Sigmoid colon (tissue), 7 donors: ENCODE data around the gene GEMIN5. TPM values are rescaled to one million over a fixed set of nuclear protein-coding genes. Genes with fewer than 3 reads are reported as not detected.

Source experiments
- DNase-seq: peaks from one replicate; pipeline ENCODE4 v3.0.0-alpha.2; 2019
- H3K27ac ChIP-seq, 4 donors: fragments of 200-600 bp; sonication (generic); one replicate each; pipeline ENCODE4 v1.5.1; 2016 to 2019; ENCODE audit warnings: mild to moderate bottlenecking in 1 of 4
- H3K27me3 ChIP-seq, 3 donors: fragments of 200-600 bp; sonication (generic); one replicate each; pipeline ENCODE4 v1.5.1; 2019; ENCODE audit warnings: mild to moderate bottlenecking in 1 of 3
- H3K36me3 ChIP-seq, 4 donors: fragments of 200-600 bp; sonication (generic); one replicate each; pipeline ENCODE4 v1.5.1; 2016 to 2019
- H3K4me1 ChIP-seq, 4 donors: fragments of 200-600 bp; sonication (generic); one replicate each; pipeline ENCODE4 v1.5.1; 2017 to 2019
- H3K4me3 ChIP-seq, 4 donors: fragments of 200-600 bp; sonication (generic); one replicate each; pipeline ENCODE4 v1.5.1; 2017 to 2019; ENCODE audit warnings: mild to moderate bottlenecking in 2 of 4, moderate library complexity in 1 of 4
- H3K9me3 ChIP-seq, 4 donors: fragments of 200-600 bp in 3 of 4; sonication (generic) in 3 of 4; one replicate each; pipeline versions ENCODE4 v1.5.1 to v1.6.1; 2013 to 2019
- CTCF ChIP-seq, 4 experiments: fragments of 450-650 bp in 3 of 4; fragments of 200-600 bp in 1 of 4; IDR thresholded peaks; one replicate each; pipeline ENCODE4 v1.5.1; 2016 to 2019; ENCODE audit warnings: antibody characterized with exemption in 4 of 4, mild to moderate bottlenecking in 3 of 4, moderate library complexity in 2 of 4
- EP300 ChIP-seq, 4 donors: sonication (generic); formaldehyde crosslinking; IDR thresholded peaks; one replicate each; pipeline ENCODE4 v1.6.1; 2017; ENCODE audit warnings: antibody characterized with exemption in 4 of 4
- POLR2A ChIP-seq, 2 donors: fragments of 450-650 bp; IDR thresholded peaks; one replicate each; pipeline ENCODE4 v1.6.1; 2016; ENCODE audit warnings: antibody characterized with exemption in 2 of 2, mild to moderate bottlenecking in 2 of 2, moderate library complexity in 2 of 2
- POLR2AphosphoS5 ChIP-seq, 4 donors: sonication (generic); formaldehyde crosslinking; IDR thresholded peaks; one replicate each; pipeline ENCODE4 v1.6.1; 2017; ENCODE audit warnings: antibody characterized with exemption in 4 of 4
- WGBS, 2 donors: extraction: QIAGEN DNeasy Blood & Tissue Kit; methylation state at CpG; one replicate each; pipeline ENCODE4 v1.1.7; 2013; 5-methylcytosine and 5-hydroxymethylcytosine counted together
- intact Hi-C: fragments of 100-400 bp; cut with DNase I; formaldehyde crosslinking; loops from one replicate; pipeline ENCODE4 v1.15.1; 2023
- polyA plus RNA-seq, 3 donors: library from polyadenylated mRNA; stranded (reverse); fragments of 200-250 nt; gene quantifications; one replicate each; pipeline ENCODE4 v1.2.3, GENCODE V29; 2013
- total RNA-seq, 4 donors: library from RNA; depleted of rRNA; stranded (reverse); fragments of >200 nt; gene quantifications; one replicate each; pipeline ENCODE4 v1.1.0, GENCODE V29; 2016
- donor health status: healthy with polysubstance abuse.
- donor health status: Bipolar disorder and iron deficiency.
- donor health status: healthy.

Gene GEMIN5
- total and polyA plus RNA-seq, 7 donors: 0.92 to 15.2 (median 12.2) TPM

GRCh38 chr5:154857530-154858296 is 80.3 kb downstream of the GEMIN5 start:
- H3K36me3 ChIP-seq: no peaks in the 10 kb centered on the region
- peak; percentile 99 for DNase-seq
- intact Hi-C loops: loop anchor here (2.0 to 10.0 kb wide), 4 partner anchors 81 to 413 kb away; partner anchors contain the start of genes GEMIN5, HAND1, LARP1 and SAP30L
- no peaks in the 10 kb centered on the region for H3K27me3 ChIP-seq
- H3K4me1 ChIP-seq: peaks cover 0 to 49% (median 45%) of the 10 kb centered on the region in 4 donors
- TF ChIP-seq POLR2A (IDR thresholded peaks at IDR 0.05): peak; percentile 63 to 68
- peak; percentile 67 to 88 (median 86) for TF ChIP-seq POLR2AphosphoS5 (IDR thresholded peaks at IDR 0.05)
- TF ChIP-seq EP300 (IDR thresholded peaks at IDR 0.05): peak in 1 of 4 donors; percentile 27
- no peak for TF ChIP-seq CTCF (IDR thresholded peaks at IDR 0.05)
- peak overlapping the region; percentile 78 to 91 (median 86) for H3K4me3 ChIP-seq
- H3K9me3 ChIP-seq: no peaks in the 10 kb centered on the region
- peak overlapping the region; percentile 96 to 99 (median 98) for H3K27ac ChIP-seq
- WGBS, 2 donors: 0 to 1% methylated on average over 59 of the region's 59 CpGs

- Histone ChIP-seq H3K27me3 (no peaks in the 10 kb centered on the region), H3K27ac (peak overlapping the region; percentile 77 to 94 (median 84)), H3K4me1 (peaks cover 0 to 45% (median 40%) of the 10 kb centered on the region in 4 donors), H3K36me3 (no peaks in the 10 kb centered on the region), H3K9me3 (no peaks in the 10 kb centered on the region), H3K4me3 (no peak overlapping the region)
- intact Hi-C loops: loop anchor here (10.0 kb wide), 1 partner anchor 407 kb away; the partner anchor contains the start of gene SAP30L
- no peak for DNase-seq
- WGBS, 2 donors: 91 to 93% methylated on average over 3 of the region's 3 CpGs
- TF ChIP-seq EP300 (IDR thresholded peaks at IDR 0.05) (no peak), POLR2AphosphoS5 (IDR thresholded peaks at IDR 0.05) (no peak), CTCF (IDR thresholded peaks at IDR 0.05) (no peak), POLR2A (IDR thresholded peaks at IDR 0.05) (no peak)
Measured at GRCh38 chr5:154851351-154851750, 86.7 kb downstream of the GEMIN5 start.

DNA sequence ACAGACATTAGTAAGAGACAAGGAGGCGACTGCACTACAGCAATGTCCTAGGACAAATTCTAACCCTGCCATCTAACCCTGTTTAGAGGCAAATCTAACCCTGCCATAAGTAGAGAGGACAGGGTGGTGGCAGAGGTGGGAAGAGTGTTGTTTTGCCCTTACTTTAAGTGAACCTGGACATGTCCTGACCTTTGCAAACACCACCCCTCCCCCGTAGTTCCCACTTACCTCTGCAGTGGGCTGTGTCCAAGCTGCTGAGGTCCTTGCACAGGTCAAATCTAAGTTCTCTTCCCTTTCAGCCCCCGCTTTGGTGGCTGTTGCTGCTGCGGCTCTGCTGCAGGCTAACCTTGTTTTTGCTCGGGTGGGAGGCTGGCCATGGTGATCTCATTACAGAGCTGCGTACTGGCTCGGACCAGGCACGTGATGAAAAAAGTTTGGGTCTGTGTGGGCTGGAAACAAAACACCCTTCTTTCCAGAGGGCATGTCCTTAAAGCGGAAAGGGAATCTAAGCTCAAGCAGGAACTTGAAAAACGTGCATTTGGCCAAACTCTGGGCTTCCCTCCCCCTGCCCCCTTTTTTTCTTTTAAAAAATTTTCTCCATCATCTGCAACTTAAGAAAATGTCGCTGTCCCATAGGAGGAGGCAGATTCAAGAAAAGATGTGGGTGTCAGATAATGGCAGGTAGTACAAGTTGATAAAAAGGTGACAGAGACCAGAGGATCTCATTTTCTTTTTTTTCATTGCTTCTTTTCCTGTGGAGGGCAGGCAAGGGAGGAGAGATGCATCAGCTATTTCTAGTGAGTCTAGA is 87.6 kb downstream of the GEMIN5 start, which contains the start of gene FAXDC2:
TSS of gene FAXDC2 (minus strand) at position 349 of the 808 bp plus-strand sequence. CDS start 12,425 bp downstream, outside the sequence.
- H3K36me3 ChIP-seq: no peaks in the 10 kb centered on the region
- H3K4me1 ChIP-seq: peaks cover 0 to 54% (median 45%) of the 10 kb centered on the region in 4 donors
- intact Hi-C loops: loop anchor here (10.0 kb wide), 1 partner anchor 406 kb away; the partner anchor contains the start of gene SAP30L
- DNase-seq: peak; percentile 93
- no peak for TF ChIP-seq CTCF (IDR thresholded peaks at IDR 0.05)
- TF ChIP-seq POLR2AphosphoS5 (IDR thresholded peaks at IDR 0.05): peak; percentile 66 to 92 (median 87)
- no peak for TF ChIP-seq EP300 (IDR thresholded peaks at IDR 0.05)
- TF ChIP-seq POLR2A (IDR thresholded peaks at IDR 0.05): peak; percentile 36 to 56
- H3K4me3 ChIP-seq: peak within 1 kb of the TSS; percentile 56 to 67 (median 60)
- H3K27me3 ChIP-seq: no peaks in the 10 kb centered on the region
- H3K9me3 ChIP-seq: no peaks in the 10 kb centered on the region
- 29 to 79% methylated on average over 11 of the region's 11 CpGs for WGBS, 2 donors
- peak within 1 kb of the TSS; percentile 77 to 94 (median 84) for H3K27ac ChIP-seq

GRCh38 chr5:154849791-154850201 is 88.2 kb downstream of the GEMIN5 start:
- H3K4me1 ChIP-seq: peaks cover 0 to 61% (median 52%) of the 10 kb centered on the region in 4 donors
- H3K36me3 ChIP-seq: peaks cover 0 to 5% (median 0%) of the 10 kb centered on the region in 4 donors
- H3K9me3 ChIP-seq: no peaks in the 10 kb centered on the region
- H3K4me3 ChIP-seq: peak overlapping the region; percentile 56 to 67 (median 60)
- no peaks in the 10 kb centered on the region for H3K27me3 ChIP-seq
- WGBS, 2 donors: 42 to 45% methylated on average over 2 of the region's 2 CpGs
- peak overlapping the region; percentile 77 to 94 (median 84) for H3K27ac ChIP-seq
- DNase-seq: no peak
- TF ChIP-seq POLR2AphosphoS5 (IDR thresholded peaks at IDR 0.05) (no peak), POLR2A (IDR thresholded peaks at IDR 0.05) (no peak), CTCF (IDR thresholded peaks at IDR 0.05) (no peak), EP300 (IDR thresholded peaks at IDR 0.05) (no peak)
- intact Hi-C loops: loop anchor here (10.0 kb wide), 1 partner anchor 405 kb away; the partner anchor contains the start of gene SAP30L
